BJ (cell line): ENCODE results near the gene SLC27A5. TPM values are rescaled to one million over a fixed set of nuclear protein-coding genes. Genes with fewer than 3 reads are reported as not detected.
"Not testable (repeated sequence)": the region's sequence is repeated elsewhere in the genome, so short reads cannot be mapped to it uniquely, and the experiment has no call there.

Source experiments
- CTCF ChIA-PET: fragments of 350-600 bp; formaldehyde crosslinking; extraction: SDS; loops from one replicate; lab custom pipeline; 2021; ENCODE audit warnings: antibody characterized with exemption, inconsistent platforms; lab: Yijun Ruan, JAX
- POLR2A ChIA-PET: fragments of 300-600 bp; sonication (Branson Sonifier 250); formaldehyde crosslinking; extraction: SDS; loops from one replicate; lab custom pipeline; 2021; ENCODE audit warnings: antibody characterized with exemption; lab: Charles Lee
- DNase-seq: peaks from one replicate; pipeline ENCODE4 v3.0.0-alpha.2; 2011; ENCODE audit warnings: low read depth
- H3K27me3 ChIP-seq: 2 replicates; pipeline ENCODE4 v1.6.0; 2011; ENCODE audit warnings: low read length; ENCODE audit not compliant: control insufficient read depth, insufficient read depth
- H3K36me3 ChIP-seq: 2 replicates; pipeline ENCODE4 v1.5.1; 2011; ENCODE audit warnings: low read length; ENCODE audit not compliant: control insufficient read depth, insufficient read depth
- H3K4me3 ChIP-seq: 2 replicates; pipeline ENCODE4 v1.5.1; 2011; ENCODE audit warnings: low read depth, mild to moderate bottlenecking, control low read depth, low read length
- polyA plus RNA-seq: library from polyadenylated mRNA; depleted of rRNA; stranded (reverse); fragments of >200 nt; gene quantifications from 2 replicates; pipeline ENCODE4 v1.2.3, GENCODE V29; 2011
- TF ChIP-seq, protein P1 (sequence below): IDR thresholded peaks from 2 replicates; pipeline ENCODE4 v1.5.1; 2011; ENCODE audit warnings: low read depth, mild to moderate bottlenecking, control low read depth, inconsistent platforms, low read length, moderate library complexity; ENCODE audit not compliant: insufficient read depth

SLC27A5 gene
- polyA plus RNA-seq, 1 experiment: 13.1 TPM

GRCh38 chr19:58497634-58498170 is 14.1 kb downstream of the SLC27A5 start:
- DNase-seq: no peak
- no peaks in the 10 kb centered on the region for H3K27me3 ChIP-seq
- CTCF ChIA-PET: no interaction called here
- H3K4me3 ChIP-seq: no peak overlapping the region
- no peaks in the 10 kb centered on the region for H3K36me3 ChIP-seq
- POLR2A ChIA-PET: no interaction called here
- TF ChIP-seq, protein P1, sequence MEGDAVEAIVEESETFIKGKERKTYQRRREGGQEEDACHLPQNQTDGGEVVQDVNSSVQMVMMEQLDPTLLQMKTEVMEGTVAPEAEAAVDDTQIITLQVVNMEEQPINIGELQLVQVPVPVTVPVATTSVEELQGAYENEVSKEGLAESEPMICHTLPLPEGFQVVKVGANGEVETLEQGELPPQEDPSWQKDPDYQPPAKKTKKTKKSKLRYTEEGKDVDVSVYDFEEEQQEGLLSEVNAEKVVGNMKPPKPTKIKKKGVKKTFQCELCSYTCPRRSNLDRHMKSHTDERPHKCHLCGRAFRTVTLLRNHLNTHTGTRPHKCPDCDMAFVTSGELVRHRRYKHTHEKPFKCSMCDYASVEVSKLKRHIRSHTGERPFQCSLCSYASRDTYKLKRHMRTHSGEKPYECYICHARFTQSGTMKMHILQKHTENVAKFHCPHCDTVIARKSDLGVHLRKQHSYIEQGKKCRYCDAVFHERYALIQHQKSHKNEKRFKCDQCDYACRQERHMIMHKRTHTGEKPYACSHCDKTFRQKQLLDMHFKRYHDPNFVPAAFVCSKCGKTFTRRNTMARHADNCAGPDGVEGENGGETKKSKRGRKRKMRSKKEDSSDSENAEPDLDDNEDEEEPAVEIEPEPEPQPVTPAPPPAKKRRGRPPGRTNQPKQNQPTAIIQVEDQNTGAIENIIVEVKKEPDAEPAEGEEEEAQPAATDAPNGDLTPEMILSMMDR: no peak

DNA sequence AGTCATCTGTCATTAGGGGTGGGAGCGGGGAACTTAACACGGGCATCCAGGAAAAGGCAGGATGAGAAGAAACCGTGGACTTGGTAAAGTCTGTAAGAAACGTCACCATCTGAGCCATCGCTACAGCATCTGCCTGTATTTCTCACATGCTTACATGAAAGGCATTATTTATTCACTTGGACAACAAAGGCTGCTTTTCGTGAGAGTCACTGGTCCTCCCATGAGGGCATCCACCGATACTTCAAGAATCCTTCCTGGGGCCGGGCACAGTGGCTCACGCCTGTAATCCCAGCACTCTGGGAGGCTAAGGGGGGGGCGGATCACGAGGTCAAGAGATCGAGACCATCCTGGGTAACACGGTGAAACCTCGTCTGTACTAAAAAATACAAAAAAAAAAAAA is 19.5 kb downstream of the SLC27A5 start:
- Histone ChIP-seq H3K4me3 (no peak overlapping the region), H3K36me3 (no peaks in the 10 kb centered on the region), H3K27me3 (no peaks in the 10 kb centered on the region)
- ChIA-PET CTCF (no interaction called here), POLR2A (no interaction called here)
- DNase-seq: no peak
- TF ChIP-seq, protein P1: no peak

DNA sequence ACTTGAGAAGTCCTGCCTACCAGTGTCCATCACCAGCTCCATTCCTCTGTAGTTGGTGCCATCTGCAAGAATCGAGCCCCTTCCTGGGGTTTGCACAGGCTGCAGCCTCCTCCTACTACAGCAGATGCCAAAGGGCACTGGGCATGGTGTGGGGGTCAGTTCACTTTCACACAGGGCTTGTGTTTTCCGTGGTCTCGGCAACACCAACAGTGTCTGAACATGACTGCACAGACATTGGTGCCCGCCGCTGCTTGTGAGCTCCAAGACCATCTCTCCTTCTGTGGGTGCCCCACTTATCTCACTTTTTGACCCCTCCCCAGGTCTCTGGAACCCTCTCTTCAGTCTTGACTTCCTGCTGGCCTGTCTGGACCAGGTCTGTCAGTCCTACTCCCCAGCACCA is 20.4 kb downstream of the SLC27A5 start:
- CTCF ChIA-PET: no interaction called here
- no peak for DNase-seq
- POLR2A ChIA-PET: no interaction called here
- no peaks in the 10 kb centered on the region for H3K36me3 ChIP-seq
- H3K4me3 ChIP-seq: no peak overlapping the region
- H3K27me3 ChIP-seq: no peaks in the 10 kb centered on the region
- TF ChIP-seq, protein P1: no peak

DNA sequence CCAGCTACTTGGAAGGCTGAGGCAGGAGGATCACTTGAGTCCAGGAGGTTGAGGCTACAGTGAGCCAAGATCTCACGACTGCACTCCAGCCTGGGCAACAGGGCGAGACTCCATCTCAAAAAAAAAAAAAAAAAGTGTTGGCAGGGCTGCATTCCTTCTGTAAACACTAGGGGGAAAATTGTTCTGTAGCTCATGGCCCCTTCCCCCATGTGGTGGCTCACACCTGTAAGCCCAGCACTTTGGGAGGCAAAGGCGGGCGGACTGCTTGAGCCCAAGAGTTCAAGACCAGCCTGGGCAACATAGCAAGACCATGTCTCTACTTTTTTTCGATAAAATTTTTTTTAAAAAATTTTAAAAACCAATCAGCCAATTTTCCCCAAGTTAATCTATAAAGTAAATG is 27.4 kb downstream of the SLC27A5 start:
- H3K27me3 ChIP-seq, POLR2A ChIA-PET, DNase-seq, CTCF ChIA-PET, H3K4me3 ChIP-seq: not testable (repeated sequence)
- peaks cover 10% of the 10 kb centered on the region for H3K36me3 ChIP-seq

- H3K36me3 ChIP-seq: peaks cover 10% of the 10 kb centered on the region
- TF ChIP-seq, protein P1: no peak
- ChIA-PET CTCF (no interaction called here), POLR2A (no interaction called here)
- H3K4me3 ChIP-seq: no peak overlapping the region
- DNase-seq: no peak
- no peaks in the 10 kb centered on the region for H3K27me3 ChIP-seq
Measured at GRCh38 chr19:58483776-58484175, 28.0 kb downstream of the SLC27A5 start.

DNA sequence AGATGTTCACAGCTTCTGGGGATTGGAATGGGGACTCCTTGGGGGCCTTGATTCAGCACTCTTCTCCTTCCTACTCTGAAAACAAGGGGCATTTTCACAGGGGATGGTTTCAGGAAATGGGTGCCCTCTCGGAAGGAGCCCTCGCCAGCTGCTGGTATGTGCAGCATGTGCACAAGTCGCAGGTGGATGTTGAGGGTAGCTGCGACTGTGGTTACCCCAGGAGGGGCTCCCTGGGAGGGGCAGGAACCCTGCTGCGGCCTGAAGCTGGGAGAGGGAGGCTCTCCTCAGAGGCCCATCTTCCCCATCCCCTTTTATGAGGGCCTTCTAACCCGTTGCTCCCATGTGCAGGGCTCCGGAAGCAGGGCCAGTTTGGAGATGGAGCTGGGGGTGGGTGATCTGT is 29.4 kb downstream of the SLC27A5 start:
- peaks cover 10% of the 10 kb centered on the region for H3K36me3 ChIP-seq
- no peaks in the 10 kb centered on the region for H3K27me3 ChIP-seq
- CTCF ChIA-PET: interaction anchor here (1.3 kb wide), 1 partner anchor 37 kb away, joined by 4 read pairs; the partner anchor contains the start of gene ZBTB45
- TF ChIP-seq, protein P1: no peak
- POLR2A ChIA-PET: no interaction called here
- no peak for DNase-seq
- H3K4me3 ChIP-seq: no peak overlapping the region
